Peyer's patch (tissue), 4 donors: ENCODE results near the gene GNAO1. TPM values are rescaled to one million over a fixed set of nuclear protein-coding genes. Genes with fewer than 3 reads are reported as not detected.

Experiments
- DNase-seq, 3 donors: peaks; one replicate each; pipeline ENCODE4 v3.0.0-alpha.2; 2017 to 2019
- H3K27ac ChIP-seq, 4 donors: fragments of 200-600 bp; sonication (generic); one replicate each; pipeline ENCODE4 v1.5.1; 2016 to 2019
- H3K27me3 ChIP-seq, 2 donors: fragments of 200-600 bp; sonication (generic); one replicate each; pipeline ENCODE4 v1.5.1; 2019
- H3K36me3 ChIP-seq, 3 donors: fragments of 200-600 bp; sonication (generic); one replicate each; pipeline ENCODE4 v1.5.1; 2016 to 2019
- H3K4me1 ChIP-seq, 4 donors: fragments of 200-600 bp; sonication (generic); one replicate each; pipeline ENCODE4 v1.5.1; 2016 to 2019
- H3K4me3 ChIP-seq, 4 donors: fragments of 200-600 bp; sonication (generic); 1 replicate in 3 of 4; 2 replicates in 1 of 4; pipeline ENCODE4 v1.5.1; 2016 to 2019; ENCODE audit warnings: mild to moderate bottlenecking in 1 of 4
- H3K9me3 ChIP-seq, 4 donors: fragments of 200-600 bp; sonication (generic); one replicate each; pipeline ENCODE4 v1.5.1; 2016 to 2019; ENCODE audit warnings: mild to moderate bottlenecking in 1 of 4
- POLR2A ChIP-seq, 2 donors: fragments of 450-650 bp; IDR thresholded peaks; one replicate each; pipeline ENCODE4 v1.5.1; 2017; ENCODE audit warnings: antibody characterized with exemption in 2 of 2, mild to moderate bottlenecking in 2 of 2, moderate library complexity in 2 of 2
- total RNA-seq, 4 donors: library from RNA; depleted of rRNA; stranded (reverse); fragments of >200 nt; gene quantifications; one replicate each; pipeline ENCODE4 v1.1.0, GENCODE V29; 2016
- TF ChIP-seq, protein P1 (sequence below), 6 experiments: fragments of 450-650 bp in 4 of 6; fragments of 200-600 bp in 2 of 6; sonication (generic) in 1 of 6; IDR thresholded peaks; one replicate each; pipeline ENCODE4 v1.5.1; 2017 to 2019; ENCODE audit warnings: antibody characterized with exemption in 6 of 6, mild to moderate bottlenecking in 3 of 6, moderate library complexity in 1 of 6

The GNAO1 gene
- total RNA-seq, 4 donors from 2014 or later = 6.3 to 39.6 (median 7.3) TPM

DNA sequence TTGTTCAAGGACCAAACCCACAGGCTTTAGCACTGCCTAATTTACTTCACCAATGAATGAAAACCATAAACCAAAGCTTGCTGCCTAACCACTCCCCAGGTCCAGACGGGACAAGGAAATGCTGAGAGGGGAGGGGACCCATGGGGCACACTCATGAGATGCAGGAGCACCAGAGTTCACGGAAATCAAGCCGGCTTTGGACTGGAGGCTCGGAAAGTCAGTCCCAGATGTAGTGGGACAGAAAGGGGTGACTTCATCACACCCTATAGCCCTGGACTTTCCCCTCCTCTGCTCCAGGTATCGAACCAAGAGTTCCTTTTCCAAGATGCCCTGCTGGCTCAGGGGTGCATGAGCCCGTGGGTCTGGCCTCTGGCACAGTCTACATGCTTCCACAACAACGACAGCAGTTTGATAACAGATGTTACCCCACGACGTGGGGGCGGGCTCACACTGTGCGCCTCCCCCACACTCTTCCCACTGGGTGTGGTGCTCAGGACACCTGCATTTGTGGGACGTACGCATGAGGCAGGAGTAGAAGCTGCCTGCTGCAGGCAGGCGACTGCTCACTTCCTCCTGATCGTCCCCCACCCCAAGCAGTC is 170.9 kb downstream of the GNAO1 start:
- TF ChIP-seq POLR2A (IDR thresholded peaks at IDR 0.05) = no peak
- TF ChIP-seq, protein P1, sequence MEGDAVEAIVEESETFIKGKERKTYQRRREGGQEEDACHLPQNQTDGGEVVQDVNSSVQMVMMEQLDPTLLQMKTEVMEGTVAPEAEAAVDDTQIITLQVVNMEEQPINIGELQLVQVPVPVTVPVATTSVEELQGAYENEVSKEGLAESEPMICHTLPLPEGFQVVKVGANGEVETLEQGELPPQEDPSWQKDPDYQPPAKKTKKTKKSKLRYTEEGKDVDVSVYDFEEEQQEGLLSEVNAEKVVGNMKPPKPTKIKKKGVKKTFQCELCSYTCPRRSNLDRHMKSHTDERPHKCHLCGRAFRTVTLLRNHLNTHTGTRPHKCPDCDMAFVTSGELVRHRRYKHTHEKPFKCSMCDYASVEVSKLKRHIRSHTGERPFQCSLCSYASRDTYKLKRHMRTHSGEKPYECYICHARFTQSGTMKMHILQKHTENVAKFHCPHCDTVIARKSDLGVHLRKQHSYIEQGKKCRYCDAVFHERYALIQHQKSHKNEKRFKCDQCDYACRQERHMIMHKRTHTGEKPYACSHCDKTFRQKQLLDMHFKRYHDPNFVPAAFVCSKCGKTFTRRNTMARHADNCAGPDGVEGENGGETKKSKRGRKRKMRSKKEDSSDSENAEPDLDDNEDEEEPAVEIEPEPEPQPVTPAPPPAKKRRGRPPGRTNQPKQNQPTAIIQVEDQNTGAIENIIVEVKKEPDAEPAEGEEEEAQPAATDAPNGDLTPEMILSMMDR (IDR thresholded peaks at IDR 0.05) = no peak
- H3K36me3 ChIP-seq = peaks cover 0 to 52% (median 0%) of the 10 kb centered on the region in 3 donors
- H3K4me1 ChIP-seq = no peaks in the 10 kb centered on the region
- H3K4me3 ChIP-seq = no peak overlapping the region
- H3K27me3 ChIP-seq = no peaks in the 10 kb centered on the region
- DNase-seq = no peak
- no peak overlapping the region for H3K27ac ChIP-seq
- H3K9me3 ChIP-seq = no peaks in the 10 kb centered on the region

DNA sequence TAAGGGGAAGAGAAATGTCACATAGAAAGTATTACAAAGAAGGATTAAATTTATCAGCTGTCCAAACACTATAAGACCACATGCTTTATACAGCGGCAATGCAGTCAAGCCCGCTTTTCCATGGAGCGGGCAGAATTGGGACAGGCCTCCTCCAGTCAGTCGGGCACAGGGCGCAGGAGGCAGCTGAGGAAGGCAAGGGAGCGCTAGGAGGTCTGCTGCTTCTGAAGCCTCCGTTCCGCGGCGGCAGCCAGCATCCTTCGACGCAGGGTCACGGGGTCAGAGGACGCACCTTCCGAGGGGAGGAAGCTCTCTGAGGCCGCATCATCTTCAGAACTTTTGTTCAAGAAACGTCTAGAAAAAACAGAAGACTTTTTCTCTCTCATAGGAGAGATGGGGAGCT is 171.4 kb downstream of the GNAO1 start:
- no peak for TF ChIP-seq POLR2A (IDR thresholded peaks at IDR 0.05)
- TF ChIP-seq, protein P1 (IDR thresholded peaks at IDR 0.05) = no peak
- H3K36me3 ChIP-seq = peaks cover 0 to 58% (median 0%) of the 10 kb centered on the region in 3 donors
- no peaks in the 10 kb centered on the region for H3K9me3 ChIP-seq
- no peak for DNase-seq
- H3K4me1 ChIP-seq = no peaks in the 10 kb centered on the region
- no peak overlapping the region for H3K4me3 ChIP-seq
- no peaks in the 10 kb centered on the region for H3K27me3 ChIP-seq
- H3K27ac ChIP-seq = no peak overlapping the region

DNA sequence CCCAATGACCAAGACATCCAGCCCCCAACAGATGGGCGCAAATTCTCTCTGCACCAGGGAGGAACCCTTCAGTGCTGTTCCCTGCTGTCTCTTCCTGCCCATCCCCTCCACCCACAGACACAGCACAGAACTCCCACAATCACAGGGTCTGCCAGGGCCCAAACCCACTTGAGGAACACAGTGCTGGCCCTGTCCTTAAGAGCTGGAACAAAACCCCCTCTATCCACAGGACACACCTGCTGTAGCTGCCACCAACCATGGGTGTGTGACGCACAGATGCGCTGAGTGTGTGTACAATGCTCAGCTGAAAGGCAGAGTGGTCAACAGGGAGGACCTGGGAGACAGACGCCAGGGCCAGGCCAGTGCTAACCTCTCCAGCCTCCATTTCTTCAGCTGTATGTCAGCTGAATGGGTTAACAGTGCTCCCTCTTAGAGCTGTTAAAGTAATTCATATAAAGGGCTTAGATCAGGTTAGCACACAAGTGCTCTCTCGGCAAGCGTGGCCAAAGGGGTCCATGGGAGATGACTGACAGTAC is 172.0 kb downstream of the GNAO1 start:
- H3K27me3 ChIP-seq = no peaks in the 10 kb centered on the region
- H3K36me3 ChIP-seq = peaks cover 0 to 63% (median 0%) of the 10 kb centered on the region in 3 donors
- TF ChIP-seq, protein P1 (IDR thresholded peaks at IDR 0.05) = no peak
- no peak for TF ChIP-seq POLR2A (IDR thresholded peaks at IDR 0.05)
- no peak overlapping the region for H3K27ac ChIP-seq
- no peaks in the 10 kb centered on the region for H3K9me3 ChIP-seq
- no peak for DNase-seq
- H3K4me1 ChIP-seq = no peaks in the 10 kb centered on the region
- no peak overlapping the region for H3K4me3 ChIP-seq

DNA sequence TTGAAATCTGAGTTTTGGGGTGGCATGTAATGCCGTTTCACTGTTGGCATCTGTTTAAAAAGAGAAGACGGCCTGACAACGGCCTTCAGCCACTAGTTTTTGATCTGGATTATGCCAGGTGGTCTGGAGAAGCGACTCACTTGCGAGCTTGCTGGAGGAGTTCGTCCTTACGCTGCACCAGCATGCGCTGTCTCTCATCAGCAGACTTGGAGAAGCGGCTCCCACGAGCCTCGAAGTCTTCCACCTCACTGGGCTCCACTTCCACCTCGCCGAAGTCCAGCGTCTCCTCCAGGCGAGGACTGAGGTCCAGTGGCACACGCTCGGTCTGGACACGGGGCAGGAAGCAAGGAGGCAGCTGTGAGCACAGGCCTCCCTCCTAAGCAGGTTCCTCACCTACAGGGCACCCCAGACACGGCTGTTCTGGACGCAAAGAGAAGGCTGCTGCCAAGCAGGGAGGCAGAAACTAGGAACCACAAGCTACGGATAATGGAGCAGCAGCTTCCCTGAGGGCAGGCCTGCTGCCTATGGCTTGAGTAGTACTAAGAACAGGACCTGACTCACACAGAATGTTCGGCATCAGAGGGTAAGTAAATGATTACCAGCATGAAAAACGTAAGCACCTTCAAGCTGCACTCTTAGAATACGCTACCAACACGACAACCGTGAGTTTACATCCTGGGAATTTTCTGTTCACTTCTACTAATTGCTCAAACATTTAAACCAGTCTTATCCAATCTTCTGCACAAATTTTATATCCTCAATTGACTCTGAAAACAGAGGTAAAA is 172.7 kb downstream of the GNAO1 start:
- Histone ChIP-seq H3K9me3 (no peaks in the 10 kb centered on the region), H3K36me3 (peaks cover 0 to 70% (median 0%) of the 10 kb centered on the region in 3 donors), H3K27me3 (no peaks in the 10 kb centered on the region), H3K4me3 (no peak overlapping the region), H3K27ac (no peak overlapping the region), H3K4me1 (no peaks in the 10 kb centered on the region)
- no peak for DNase-seq
- no peak for TF ChIP-seq POLR2A (IDR thresholded peaks at IDR 0.05)
- TF ChIP-seq, protein P1 (IDR thresholded peaks at IDR 0.05) = no peak

DNA sequence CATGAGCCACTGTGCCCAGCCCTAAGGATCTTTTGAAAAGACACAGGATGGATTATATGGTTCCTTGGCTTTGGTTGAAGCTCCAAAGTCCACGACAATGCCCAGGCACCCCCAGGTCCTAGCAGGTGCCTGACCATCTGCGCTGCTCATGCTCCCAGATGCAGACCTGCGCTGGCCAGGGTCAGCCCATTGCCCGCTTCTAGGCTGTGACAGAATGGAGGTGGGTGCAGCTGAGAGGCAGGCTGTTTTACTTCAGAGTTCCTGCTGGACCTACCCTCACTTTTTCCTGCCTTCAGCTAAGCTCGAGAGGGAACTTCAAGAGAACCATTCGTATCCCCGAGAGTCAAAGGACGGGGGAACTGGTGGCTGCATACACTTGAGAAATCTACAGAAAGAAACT is 173.6 kb downstream of the GNAO1 start:
- TF ChIP-seq, protein P1 (IDR thresholded peaks at IDR 0.05) = no peak
- no peak for TF ChIP-seq POLR2A (IDR thresholded peaks at IDR 0.05)
- Histone ChIP-seq H3K27me3 (no peaks in the 10 kb centered on the region), H3K4me1 (no peaks in the 10 kb centered on the region), H3K27ac (no peak overlapping the region), H3K9me3 (no peaks in the 10 kb centered on the region), H3K36me3 (peaks cover 0 to 78% (median 0%) of the 10 kb centered on the region in 3 donors), H3K4me3 (no peak overlapping the region)
- DNase-seq = no peak
